K562 (cell line): Measurements from ENCODE around the gene ARHGAP42.

ENCODE experiments used
- CREM ChIP-seq: IDR thresholded peaks from 2 replicates; pipeline ENCODE4 v1.6.1; 2014; ENCODE audit warnings: antibody characterized with exemption, low read depth
- FIP1L1 ChIP-seq: fragments of 200-400 bp; formaldehyde crosslinking; IDR thresholded peaks from 2 replicates; pipeline ENCODE4 v1.6.1; 2018; ENCODE audit warnings: mild to moderate bottlenecking, low read depth, low read length; ENCODE audit not compliant: poor library complexity, severe bottlenecking
- IFI16 ChIP-seq: fragments of 250-450 bp; sonication (Bioruptor Pico); IDR thresholded peaks from 2 replicates; pipeline ENCODE4 v2.1.2; 2022; ENCODE audit warnings: mild to moderate bottlenecking, inconsistent platforms
- IRF1 ChIP-seq: sonication (generic); formaldehyde crosslinking; IDR thresholded peaks from 2 replicates; pipeline ENCODE4 v1.8.0; 2022; ENCODE audit warnings: missing genetic modification reagents, mild to moderate bottlenecking, borderline replicate concordance
- JUNB ChIP-seq: fragments of 450-650 bp; formaldehyde crosslinking; conservative IDR thresholded peaks from 2 replicates; pipeline ENCODE4 v1.4.0; 2020; ENCODE audit warnings: mild to moderate bottlenecking
- MLLT1 ChIP-seq, 2 experiments: fragments of 450-650 bp; IDR thresholded peaks; 2 replicates each; pipeline ENCODE4 v1.6.1; 2016
- NFYB ChIP-seq: IDR thresholded peaks from 2 replicates; pipeline ENCODE4 v1.6.1; 2011; ENCODE audit warnings: mild to moderate bottlenecking, moderate library complexity; ENCODE audit not compliant: insufficient read length; ENCODE audit errors: extremely low read depth
- POLR2AphosphoS5 ChIP-seq: IDR thresholded peaks from 2 replicates; pipeline ENCODE4 v1.6.1; 2011; ENCODE audit warnings: mild to moderate bottlenecking, low read depth, low read length, moderate library complexity; ENCODE audit not compliant: control insufficient read depth, insufficient read depth
- POLR3A ChIP-seq: IDR thresholded peaks from 2 replicates; pipeline ENCODE4 v1.6.1; 2011; ENCODE audit warnings: borderline replicate concordance, mild to moderate bottlenecking, moderate library complexity; ENCODE audit not compliant: insufficient read length, insufficient read depth; ENCODE audit errors: extremely low read depth
- RBFOX2 ChIP-seq: fragments of 200-400 bp; formaldehyde crosslinking; IDR thresholded peaks from 2 replicates; pipeline ENCODE4 v1.6.1; 2017; ENCODE audit warnings: low read depth, mild to moderate bottlenecking, low read length, moderate library complexity
- RBM39 ChIP-seq: fragments of 200-400 bp; formaldehyde crosslinking; optimal IDR thresholded peaks from 2 replicates; pipeline ENCODE3; 2018; ENCODE audit warnings: low read depth, low read length
- SP2 ChIP-seq: IDR thresholded peaks from 2 replicates; pipeline ENCODE4 v1.6.1; 2011; ENCODE audit warnings: mild to moderate bottlenecking, low read depth, low read length, moderate library complexity; ENCODE audit not compliant: poor library complexity, severe bottlenecking; ENCODE audit errors: extremely low read depth
- ZBTB40 ChIP-seq, 2 experiments: fragments of 450-650 bp in 1 of 2; sonication (generic) in 1 of 2; formaldehyde crosslinking in 1 of 2; IDR thresholded peaks; 2 replicates each; pipeline versions ENCODE4 v1.7.1 to v1.9.0; 2016 to 2022; ENCODE audit warnings: inconsistent platforms in 1 of 2, mild to moderate bottlenecking in 1 of 2, missing genetic modification reagents in 1 of 2
- ZNF436 ChIP-seq: fragments of 250-450, 450-650 bp; sonication (Bioruptor Pico); formaldehyde crosslinking; IDR thresholded peaks from 2 replicates; pipeline ENCODE4 v1.7.0; 2020; ENCODE audit warnings: mild to moderate bottlenecking

DNA sequence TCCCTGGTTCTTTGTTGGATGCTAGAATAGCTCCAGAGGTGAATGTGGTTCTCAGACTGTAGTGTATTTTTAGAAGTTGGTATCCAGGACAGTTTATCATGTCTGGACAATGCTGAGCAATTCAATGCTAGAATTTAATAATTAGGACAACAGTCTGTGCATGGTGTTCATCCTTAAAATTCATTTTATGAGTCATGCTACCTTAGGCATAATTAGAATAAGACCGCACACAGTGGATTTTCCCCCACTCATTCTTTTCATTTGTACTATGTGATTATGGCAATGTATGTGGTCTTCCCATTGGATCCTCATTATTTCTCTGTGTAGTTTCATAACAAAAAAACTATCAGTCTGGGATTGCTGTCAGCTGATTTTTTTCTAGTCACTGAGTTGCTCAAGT is 196.7 kb downstream of the ARHGAP42 start:
- TF ChIP-seq RBFOX2, result no peak
- TF ChIP-seq ZBTB40 (IDR thresholded peaks at IDR 0.05), result no peak
- no peak for TF ChIP-seq ZBTB40 (CRISPR knock-in tag; IDR thresholded peaks at IDR 0.05)
- TF ChIP-seq ZNF436 (CRISPR knock-in tag), result no peak
- TF ChIP-seq IRF1 (CRISPR knock-in tag), result no peak
- no peak for TF ChIP-seq FIP1L1
- no peak for TF ChIP-seq NFYB
- no peak for TF ChIP-seq RBM39
- TF ChIP-seq MLLT1 (IDR thresholded peaks at IDR 0.05), result no peak
- no peak for TF ChIP-seq CREM
- TF ChIP-seq IFI16 (CRISPR knock-in tag), result no peak
- TF ChIP-seq POLR3A, result no peak
- TF ChIP-seq SP2, result no peak
- no peak for TF ChIP-seq JUNB (CRISPR knock-in tag)
- TF ChIP-seq POLR2AphosphoS5, result no peak
